Measurements from ENCODE around the gene MAN1C1. TPM values are rescaled to one million over a fixed set of nuclear protein-coding genes. Genes with fewer than 3 reads are reported as not detected.
"Not testable (repeated sequence)": the region's sequence is repeated elsewhere in the genome, so short reads cannot be mapped to it uniquely, and the experiment has no call there.

Gene MAN1C1
- total RNA-seq, 1 experiment from 2014 or later, result 9.3 TPM

- H2AK5ac ChIP-seq (ENCODE audit: insufficient read length, low read length), result no peak overlapping the region
Observed at GRCh38 chr1:25662061-25662460, 45.5 kb downstream of the MAN1C1 start.

DNA sequence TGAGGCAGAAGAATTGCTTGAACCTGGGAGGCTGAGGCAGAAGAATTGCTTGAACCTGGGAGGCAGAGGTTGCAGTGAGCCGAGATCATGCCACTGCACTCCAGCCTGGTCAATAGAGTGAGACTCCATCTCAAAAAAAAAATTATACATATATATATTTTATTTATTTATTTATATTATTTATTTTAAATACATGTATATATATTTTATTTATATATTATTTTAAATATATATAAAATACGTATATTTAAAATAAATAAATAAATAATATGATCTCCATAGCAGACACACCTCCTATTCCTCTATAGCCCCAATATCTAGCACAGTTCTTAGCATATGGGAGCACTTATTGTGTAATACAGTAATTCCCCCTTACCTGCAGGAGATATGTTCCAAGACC lies 46.4 kb downstream of the MAN1C1 start:
- not testable (repeated sequence) for H3K4ac ChIP-seq (ENCODE audit: low read depth, low read length); H4K8ac ChIP-seq (replicated peaks; ENCODE audit: insufficient read length, low read depth, low read length); H3K27ac Mint-ChIP-seq; H4K20me1 ChIP-seq (ENCODE audit: control insufficient read depth, insufficient read depth, insufficient read length); H3K56ac ChIP-seq (ENCODE audit: insufficient read length, low read depth, low read length); H3K18ac ChIP-seq (ENCODE audit: insufficient read length, low read depth, low read length); H3K4me1 ChIP-seq (ENCODE audit: insufficient read depth, low read length); H2BK5ac ChIP-seq (ENCODE audit: insufficient read length, low read length); H2BK120ac ChIP-seq (ENCODE audit: low read depth, low read length, poor library complexity, severe bottlenecking); H3K79me2 ChIP-seq (ENCODE audit: insufficient read depth, low read length); H3K9ac ChIP-seq (ENCODE audit: extremely low read depth, insufficient read length, low read length); H3K36me3 Mint-ChIP-seq (ENCODE audit: insufficient read depth in 1 of 3, low read depth in 3 of 3); H3K14ac ChIP-seq (ENCODE audit: insufficient read depth, low read length); H3K23me2 ChIP-seq (ENCODE audit: insufficient read length, low read depth, low read length, poor library complexity, severe bottlenecking); H4K91ac ChIP-seq (ENCODE audit: insufficient read length, low read depth, low read length); H3K27ac ChIP-seq (ENCODE audit: insufficient read length, low read depth, low read length); H2BK12ac ChIP-seq (ENCODE audit: insufficient read length, low read depth, low read length); H3K27me3 ChIP-seq (ENCODE audit: insufficient read depth, low read length); H3K9me3 Mint-ChIP-seq; H2BK20ac ChIP-seq (ENCODE audit: low read depth, low read length, poor library complexity, severe bottlenecking); H4K5ac ChIP-seq (ENCODE audit: insufficient read length, low read depth, low read length); H2AFZ ChIP-seq (ENCODE audit: low read length); H3T11ph ChIP-seq (ENCODE audit: low read length); H3K9me3 ChIP-seq (ENCODE audit: control insufficient read depth, low read depth, low read length); DNase-seq; H2BK15ac ChIP-seq (ENCODE audit: low read depth, low read length); H3K79me1 ChIP-seq (ENCODE audit: insufficient read depth, low read depth, low read length, poor library complexity, severe bottlenecking); H3K4me2 ChIP-seq (ENCODE audit: insufficient read depth, insufficient read length, low read length); H3K23ac ChIP-seq (ENCODE audit: insufficient read length, low read depth, low read length); H3K27me3 Mint-ChIP-seq (ENCODE audit: low read depth); H2AK5ac ChIP-seq (ENCODE audit: insufficient read length, low read length); H3K4me3 Mint-ChIP-seq
- WGBS (ENCODE audit: extremely low coverage, insufficient read length, low lambda C conversion rate), result no CpG with 5 or more reads among the region's 2 CpGs
- H3K4me1 Mint-ChIP-seq, result peaks cover 28 to 41% of the 10 kb centered on the region in 2 experiments

More at GRCh38 chr1:25662061-25662460, 45.5 kb downstream of the MAN1C1 start:
- Histone ChIP-seq H3K27ac (ENCODE audit: insufficient read length, low read depth, low read length) (no peak overlapping the region), H3K9ac (ENCODE audit: extremely low read depth, insufficient read length, low read length) (no peak overlapping the region), H3K9me3 (ENCODE audit: control insufficient read depth, low read depth, low read length) (no peaks in the 10 kb centered on the region), H2AFZ (ENCODE audit: low read length) (no peak overlapping the region), H3K79me2 (ENCODE audit: insufficient read depth, low read length) (no peaks in the 10 kb centered on the region), H3K18ac (ENCODE audit: insufficient read length, low read depth, low read length) (no peak overlapping the region), H3K4me2 (ENCODE audit: insufficient read depth, insufficient read length, low read length) (no peak overlapping the region), H4K5ac (ENCODE audit: insufficient read length, low read depth, low read length) (no peak overlapping the region), H3K4ac (ENCODE audit: low read depth, low read length) (no peak overlapping the region), H3T11ph (ENCODE audit: low read length) (no peak overlapping the region), H3K23me2 (ENCODE audit: insufficient read length, low read depth, low read length, poor library complexity, severe bottlenecking) (no peaks in the 10 kb centered on the region), H3K27me3 (ENCODE audit: insufficient read depth, low read length) (no peaks in the 10 kb centered on the region), H3K79me1 (ENCODE audit: insufficient read depth, low read depth, low read length, poor library complexity, severe bottlenecking) (no peaks in the 10 kb centered on the region), H4K91ac (ENCODE audit: insufficient read length, low read depth, low read length) (no peak overlapping the region), H2BK20ac (ENCODE audit: low read depth, low read length, poor library complexity, severe bottlenecking) (no peak overlapping the region), H2BK15ac (ENCODE audit: low read depth, low read length) (no peak overlapping the region), H2BK12ac (ENCODE audit: insufficient read length, low read depth, low read length) (no peak overlapping the region), H3K4me1 (ENCODE audit: insufficient read depth, low read length) (peaks cover 2% of the 10 kb centered on the region; the same call in 1 of the 2 replicates), H3K56ac (ENCODE audit: insufficient read length, low read depth, low read length) (no peak overlapping the region), H2BK5ac (ENCODE audit: insufficient read length, low read length) (no peak overlapping the region), H3K23ac (ENCODE audit: insufficient read length, low read depth, low read length) (no peak overlapping the region), H2BK120ac (ENCODE audit: low read depth, low read length, poor library complexity, severe bottlenecking) (no peak overlapping the region), H3K14ac (ENCODE audit: insufficient read depth, low read length) (no peak overlapping the region), H4K20me1 (ENCODE audit: control insufficient read depth, insufficient read depth, insufficient read length) (no peaks in the 10 kb centered on the region), H4K8ac (replicated peaks; ENCODE audit: insufficient read length, low read depth, low read length) (no peak overlapping the region)
- DNase-seq, result peak; percentile 5
- Mint-ChIP-seq H3K36me3 (ENCODE audit: insufficient read depth in 1 of 3, low read depth in 3 of 3) (no peaks in the 10 kb centered on the region), H3K27ac (peak overlapping the region in 2 of 3 experiments; percentile 0 to 50; a peak in 3 of 7 replicates), H3K9me3 (no peaks in the 10 kb centered on the region), H3K4me3 (no peak overlapping the region), H3K27me3 (ENCODE audit: low read depth) (no peaks in the 10 kb centered on the region), H3K4me1 (peaks cover 25 to 35% of the 10 kb centered on the region in 2 experiments)
- TF ChIP-seq, protein P1, sequence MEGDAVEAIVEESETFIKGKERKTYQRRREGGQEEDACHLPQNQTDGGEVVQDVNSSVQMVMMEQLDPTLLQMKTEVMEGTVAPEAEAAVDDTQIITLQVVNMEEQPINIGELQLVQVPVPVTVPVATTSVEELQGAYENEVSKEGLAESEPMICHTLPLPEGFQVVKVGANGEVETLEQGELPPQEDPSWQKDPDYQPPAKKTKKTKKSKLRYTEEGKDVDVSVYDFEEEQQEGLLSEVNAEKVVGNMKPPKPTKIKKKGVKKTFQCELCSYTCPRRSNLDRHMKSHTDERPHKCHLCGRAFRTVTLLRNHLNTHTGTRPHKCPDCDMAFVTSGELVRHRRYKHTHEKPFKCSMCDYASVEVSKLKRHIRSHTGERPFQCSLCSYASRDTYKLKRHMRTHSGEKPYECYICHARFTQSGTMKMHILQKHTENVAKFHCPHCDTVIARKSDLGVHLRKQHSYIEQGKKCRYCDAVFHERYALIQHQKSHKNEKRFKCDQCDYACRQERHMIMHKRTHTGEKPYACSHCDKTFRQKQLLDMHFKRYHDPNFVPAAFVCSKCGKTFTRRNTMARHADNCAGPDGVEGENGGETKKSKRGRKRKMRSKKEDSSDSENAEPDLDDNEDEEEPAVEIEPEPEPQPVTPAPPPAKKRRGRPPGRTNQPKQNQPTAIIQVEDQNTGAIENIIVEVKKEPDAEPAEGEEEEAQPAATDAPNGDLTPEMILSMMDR (conservative IDR thresholded peaks at IDR 0.05), result no peak
- no CpG with 5 or more reads among the region's 2 CpGs for WGBS (ENCODE audit: extremely low coverage, insufficient read length, low lambda C conversion rate)
